Activated T-cell treated with anti-CD3 and anti-CD28 coated beads for 24 hours (primary cell): Measurements from ENCODE around the gene SCARB1.

Experiments used
- DNase-seq: peaks from one replicate; pipeline ENCODE4 v3.0.0-alpha.2; 2020; ENCODE audit warnings: low read depth

The SCARB1 gene

DNA sequence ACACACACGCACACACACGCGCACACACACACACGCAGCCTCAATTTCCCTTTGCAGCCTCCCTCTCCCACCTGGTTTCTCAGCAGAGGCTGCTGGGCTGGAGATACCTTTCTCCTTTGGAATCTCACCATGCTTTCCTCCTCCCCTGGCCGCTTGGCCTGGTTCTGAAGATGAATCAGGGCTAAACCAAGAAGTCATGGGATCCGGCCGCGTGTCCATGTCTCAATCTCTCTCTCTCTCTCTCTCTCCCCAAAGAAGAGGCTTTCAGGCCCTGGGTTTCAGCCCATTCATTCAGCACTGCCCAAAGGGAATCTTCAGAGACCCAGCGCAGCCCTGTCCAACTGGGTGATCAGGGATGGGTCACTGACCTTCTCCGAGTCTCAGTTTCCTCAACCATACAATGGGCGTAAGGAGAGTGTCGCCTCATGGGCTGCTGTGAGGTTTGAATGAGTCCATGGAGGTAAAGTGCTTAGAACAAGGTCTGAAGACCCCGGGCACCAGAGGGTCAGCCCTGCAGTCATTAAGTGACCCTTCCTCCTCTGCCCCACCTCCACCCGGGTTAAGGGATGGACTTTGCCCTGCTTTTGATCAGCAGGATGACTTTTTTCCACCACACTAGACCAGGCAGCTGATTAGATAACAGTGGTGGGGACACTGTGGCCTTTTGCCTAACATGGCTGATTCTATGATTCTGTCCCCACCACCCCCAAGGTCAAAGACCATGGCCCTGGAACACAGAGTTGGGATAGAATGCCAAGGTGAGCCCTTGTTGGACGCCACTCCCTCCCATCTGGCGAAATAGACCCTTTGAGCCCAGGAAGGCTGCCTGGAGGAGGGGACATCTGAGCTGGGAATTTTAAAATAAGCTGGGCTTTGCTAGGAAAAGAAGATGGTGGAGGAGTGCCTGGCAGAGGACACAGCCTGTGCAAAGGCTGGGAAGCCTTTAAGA lies 42.1 kb downstream of the SCARB1 start:
- DNase-seq: no peak

GRCh38 chr12:124820199-124820598 lies 43.5 kb downstream of the SCARB1 start:
- no peak for DNase-seq

DNA sequence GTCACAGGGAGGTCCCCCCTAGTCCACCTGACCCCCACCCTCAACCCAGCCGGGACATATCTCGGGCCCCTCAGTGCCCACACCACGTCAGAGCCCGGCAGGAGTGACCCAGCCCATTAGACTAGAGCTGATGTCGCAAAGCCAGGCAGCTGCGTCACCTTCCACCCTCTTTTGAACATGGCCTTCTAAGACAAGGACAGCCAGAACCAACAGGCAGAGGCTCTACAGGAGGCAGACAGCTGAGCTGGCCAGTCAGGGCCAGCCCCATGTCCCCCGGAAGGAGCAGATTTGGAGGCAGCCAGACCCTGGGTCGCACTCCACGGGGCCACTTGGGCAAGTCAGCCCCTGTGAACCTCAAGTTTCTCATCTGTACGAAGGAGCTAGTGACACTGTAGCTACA lies 44.1 kb downstream of the SCARB1 start:
- DNase-seq: no peak

DNA sequence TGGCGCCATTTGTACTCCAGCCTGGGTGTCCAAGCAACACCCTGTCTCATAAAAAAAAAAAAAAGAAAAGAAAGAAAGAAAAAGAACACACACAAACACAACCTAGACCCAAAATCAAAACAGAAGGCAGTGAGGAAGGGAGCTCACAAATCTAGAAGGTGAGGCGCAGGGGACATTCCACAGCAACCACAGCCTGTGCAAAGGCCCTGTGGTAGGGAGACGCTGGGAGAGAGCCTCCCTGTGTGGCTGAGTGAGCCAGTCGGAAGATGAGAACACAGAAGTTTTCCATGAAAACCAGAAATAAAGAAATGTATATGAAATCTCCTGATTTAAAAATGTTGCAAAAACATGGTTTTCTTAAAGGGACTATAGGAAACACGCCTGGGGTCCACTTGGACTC lies 44.6 kb downstream of the SCARB1 start:
- DNase-seq: no peak

DNA sequence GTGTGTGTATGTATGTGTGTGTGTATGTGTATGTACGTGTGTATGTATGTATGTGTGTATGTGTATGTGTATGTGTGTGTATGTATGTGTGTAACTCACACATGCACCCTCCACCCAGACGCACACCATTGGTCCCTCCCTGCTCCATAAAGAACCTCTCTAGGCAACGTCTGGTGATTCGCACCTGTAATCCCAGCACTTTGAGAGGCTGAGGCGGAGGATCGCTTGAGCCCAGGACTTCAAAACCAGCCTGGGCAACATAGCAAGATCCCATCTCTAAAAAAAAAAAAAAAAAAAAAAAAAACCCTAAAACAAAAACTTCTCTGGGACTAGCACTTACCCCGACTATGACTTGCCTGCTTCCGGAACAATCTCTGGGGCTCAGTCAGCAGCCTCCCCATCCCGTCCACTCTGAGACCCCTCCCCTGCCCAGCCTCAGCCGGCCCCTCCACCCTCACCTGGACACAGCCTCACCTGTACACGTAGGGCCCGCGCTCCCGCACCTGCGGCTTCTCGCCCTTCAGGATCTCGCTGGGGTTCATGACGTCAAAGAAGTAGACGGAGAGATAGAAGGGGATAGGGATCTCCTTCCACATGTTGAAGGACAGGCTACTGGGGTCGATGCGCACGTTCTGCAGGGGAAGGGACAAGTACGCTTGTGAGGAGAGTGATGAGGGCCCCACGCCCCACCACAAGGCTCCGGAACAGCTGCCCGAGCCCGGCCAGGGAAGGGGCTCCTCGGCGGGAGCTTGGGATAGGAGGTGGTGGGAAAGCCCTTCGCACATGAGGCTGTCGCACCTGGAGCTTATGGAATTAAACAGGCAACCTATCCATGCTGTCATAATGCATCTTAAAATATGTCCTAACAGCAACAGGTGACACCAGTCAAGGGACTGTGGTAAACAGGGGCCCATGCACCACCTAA lies 46.3 kb downstream of the SCARB1 start:
- DNase-seq: no peak

- DNase-seq: no peak
Measured at GRCh38 chr12:124816295-124816854, 47.3 kb downstream of the SCARB1 start.

DNA sequence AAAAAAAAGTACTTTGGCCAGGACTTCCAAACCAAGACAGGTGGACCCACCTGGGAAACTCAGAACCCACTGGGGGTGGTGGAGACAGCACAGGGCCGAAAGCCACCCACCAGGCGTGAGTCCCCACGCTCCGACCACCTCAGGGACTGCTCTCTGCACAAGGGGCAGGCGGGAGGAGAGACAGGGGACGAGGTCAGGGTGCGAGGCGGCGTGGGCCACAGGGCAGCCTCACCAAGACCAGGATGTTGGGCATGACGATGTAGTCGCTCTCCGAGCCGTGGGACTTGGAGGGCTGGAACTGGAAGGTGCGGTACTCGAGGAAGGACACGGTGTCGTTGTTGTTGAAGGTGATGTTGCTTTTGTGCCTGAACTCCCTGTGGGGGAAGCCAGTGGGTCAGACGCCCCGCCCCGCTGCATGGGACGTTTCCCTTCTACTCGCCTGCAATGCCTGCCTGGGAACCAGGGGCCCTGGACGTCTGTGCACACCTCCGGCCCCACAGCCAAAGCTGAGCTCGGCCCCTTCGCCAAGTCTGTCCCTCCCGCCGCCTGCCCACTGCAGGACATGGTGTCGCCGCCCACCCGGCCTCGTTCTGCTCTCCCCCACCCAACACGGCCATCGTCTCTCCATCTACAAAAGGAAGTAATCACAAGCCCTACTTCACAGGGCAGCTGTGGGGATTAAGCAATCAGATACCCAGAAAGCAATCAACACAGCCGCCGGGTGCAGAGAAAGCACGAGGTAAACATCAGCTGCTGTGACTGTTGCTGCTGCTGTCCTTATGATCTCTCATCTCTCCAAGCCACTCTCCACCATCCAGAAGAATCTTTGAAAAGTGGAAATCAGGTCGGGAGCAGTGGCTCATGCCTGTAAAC lies 48.7 kb downstream of the SCARB1 start:
- no peak for DNase-seq

DNA sequence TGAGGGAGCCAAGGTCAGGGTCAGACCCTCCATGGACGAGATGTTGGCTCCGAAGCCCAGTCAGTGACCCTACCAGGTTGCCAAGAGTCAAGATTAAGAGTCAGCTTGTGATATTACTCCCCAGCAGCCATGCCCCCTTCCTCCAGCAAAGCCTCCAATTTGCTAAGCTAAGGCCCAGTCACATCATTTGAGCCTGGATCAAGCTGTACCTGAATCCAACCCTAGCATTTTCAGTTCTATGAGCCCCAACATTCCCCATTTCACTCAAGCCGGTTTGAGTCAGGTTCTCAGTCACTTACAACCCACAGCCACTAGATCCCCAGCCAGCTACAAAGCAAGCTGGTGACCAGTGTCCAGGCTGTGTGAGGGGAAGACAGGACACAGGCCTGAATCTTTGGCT lies 49.9 kb downstream of the SCARB1 start:
- DNase-seq: no peak

- no peak for DNase-seq
Measured at GRCh38 chr12:124812979-124813378, 50.7 kb downstream of the SCARB1 start.

- DNase-seq: no peak
Measured at GRCh38 chr12:124812356-124812755, 51.3 kb downstream of the SCARB1 start.

DNA sequence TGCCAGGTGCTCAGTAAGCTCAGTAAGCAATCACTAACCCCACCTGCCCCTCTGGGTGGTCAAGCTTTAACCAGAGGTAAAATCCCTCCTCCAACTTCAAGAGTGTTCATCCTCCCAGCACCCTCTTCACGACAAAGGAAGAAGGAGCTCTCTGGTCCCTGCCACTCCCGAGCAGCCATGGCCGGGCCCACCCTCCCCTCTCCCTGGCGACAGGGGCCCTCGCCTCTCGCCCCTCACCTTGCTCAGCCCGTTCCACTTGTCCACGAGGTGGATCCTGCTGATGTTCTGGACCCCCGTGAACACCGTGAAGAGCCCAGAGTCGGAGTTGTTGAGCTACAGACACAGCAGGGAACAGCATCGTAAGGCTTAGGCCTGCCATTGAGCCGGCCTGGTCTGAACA lies 52.0 kb downstream of the SCARB1 start:
- no peak for DNase-seq

DNA sequence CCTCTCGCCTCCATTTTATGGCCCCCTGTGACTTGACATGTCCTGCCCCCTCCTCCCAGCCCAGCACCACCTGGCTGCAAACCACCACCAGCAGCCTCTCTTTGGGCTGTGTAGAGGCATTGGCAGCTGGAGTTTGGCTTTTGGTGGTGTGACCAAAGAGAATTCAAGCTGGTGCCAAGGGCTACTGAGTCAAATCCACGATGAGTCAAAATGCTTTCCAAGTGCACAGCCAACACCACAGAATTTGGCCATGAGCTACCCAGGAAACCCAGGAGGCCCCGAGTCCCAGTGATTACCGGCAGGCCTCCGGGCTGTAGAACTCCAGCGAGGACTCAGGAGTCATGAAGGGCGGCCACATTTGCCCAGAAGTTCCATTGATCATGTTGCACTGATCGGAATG lies 53.8 kb downstream of the SCARB1 start:
- no peak for DNase-seq

DNA sequence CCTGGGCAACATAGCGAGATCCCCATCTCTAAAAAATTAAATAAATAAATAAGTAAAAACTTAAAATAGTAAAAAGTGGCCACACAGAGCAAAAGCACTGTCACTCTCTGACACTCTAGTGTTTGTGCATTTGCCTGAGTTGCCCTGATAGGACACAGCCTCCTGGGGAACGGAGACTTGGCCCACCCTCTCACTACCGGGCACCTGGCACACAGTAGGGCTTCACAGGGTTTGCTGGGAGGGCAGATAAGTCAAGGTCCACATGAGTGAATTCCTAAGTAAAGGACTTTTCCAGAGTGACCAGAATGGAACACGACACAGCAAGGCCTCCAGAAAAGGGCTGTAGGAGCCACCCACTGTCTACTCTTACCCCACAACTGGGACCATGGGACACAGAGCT lies 54.3 kb downstream of the SCARB1 start:
- DNase-seq: no peak

GRCh38 chr12:124808272-124808671 lies 55.4 kb downstream of the SCARB1 start:
- no peak for DNase-seq

- DNase-seq: no peak
Measured at GRCh38 chr12:124805876-124806668, 57.6 kb downstream of the SCARB1 start.

- no peak for DNase-seq
Measured at GRCh38 chr12:124805050-124805449, 58.6 kb downstream of the SCARB1 start.

- DNase-seq: no peak
Measured at GRCh38 chr12:124804011-124804621, 59.5 kb downstream of the SCARB1 start.

DNA sequence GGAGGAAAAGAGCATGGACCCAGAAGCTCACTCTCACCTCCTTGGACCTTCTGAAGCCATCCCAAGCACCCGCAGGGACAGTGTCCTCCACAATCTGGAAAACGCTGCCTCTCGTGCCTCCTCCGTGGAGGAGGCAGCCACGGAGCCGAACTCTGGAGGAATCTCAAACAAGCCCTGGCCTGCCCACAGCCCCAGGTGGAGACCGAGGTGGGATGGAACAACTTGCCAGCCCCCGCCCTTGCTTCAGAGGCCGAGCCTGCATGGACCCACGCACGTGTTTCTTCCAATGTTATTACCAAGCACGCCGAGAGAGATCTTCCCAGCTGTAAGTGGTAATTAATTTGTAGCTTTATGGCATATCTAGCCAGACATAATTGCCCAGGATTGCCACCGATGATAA lies 61.3 kb downstream of the SCARB1 start:
- no peak for DNase-seq

DNA sequence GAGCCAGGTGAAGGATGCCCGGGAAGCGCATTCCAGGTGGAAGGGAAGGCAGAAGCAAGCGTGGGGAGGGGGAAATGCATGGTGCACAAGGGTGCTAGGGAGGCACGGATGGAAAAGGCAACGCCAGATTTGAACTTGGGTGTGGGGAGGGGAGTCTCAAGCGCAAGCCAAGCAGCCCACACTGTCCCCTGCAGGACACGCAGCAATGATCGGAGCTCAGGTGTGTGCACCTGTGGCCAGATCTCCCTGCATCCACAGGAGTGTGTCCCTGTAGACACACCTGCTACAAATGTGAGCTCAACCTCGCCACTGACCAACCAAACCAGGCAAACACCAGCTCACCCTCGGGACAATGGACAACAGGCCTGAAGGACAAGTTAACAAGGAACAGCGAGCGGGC lies 63.2 kb downstream of the SCARB1 start:
- DNase-seq: no peak

DNA sequence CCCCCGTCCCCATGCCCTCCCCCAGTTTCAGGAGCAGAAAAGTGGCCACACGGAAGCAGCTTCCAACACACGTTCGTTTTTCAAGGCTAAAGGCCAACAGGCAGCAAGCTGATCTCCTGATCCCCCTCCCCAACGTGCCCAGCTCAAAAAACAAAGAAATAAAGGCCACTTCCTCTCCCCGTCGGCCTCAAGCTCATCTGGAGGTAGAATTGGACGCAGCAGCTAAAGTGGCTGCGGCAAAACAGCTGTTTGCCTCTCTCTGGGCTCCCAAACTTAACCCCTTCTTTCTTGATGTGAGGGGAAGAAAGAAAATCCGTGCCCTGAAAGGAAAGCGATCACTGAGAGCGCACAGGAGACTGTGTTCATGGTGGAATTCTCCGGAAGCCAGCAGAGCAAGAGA lies 66.3 kb downstream of the SCARB1 start:
- no peak for DNase-seq
